Measurements from ENCODE around the gene ADAMTS6.

- no peak for TF ChIP-seq POLR2A (IDR thresholded peaks at IDR 0.05)
- TF ChIP-seq, protein P1, sequence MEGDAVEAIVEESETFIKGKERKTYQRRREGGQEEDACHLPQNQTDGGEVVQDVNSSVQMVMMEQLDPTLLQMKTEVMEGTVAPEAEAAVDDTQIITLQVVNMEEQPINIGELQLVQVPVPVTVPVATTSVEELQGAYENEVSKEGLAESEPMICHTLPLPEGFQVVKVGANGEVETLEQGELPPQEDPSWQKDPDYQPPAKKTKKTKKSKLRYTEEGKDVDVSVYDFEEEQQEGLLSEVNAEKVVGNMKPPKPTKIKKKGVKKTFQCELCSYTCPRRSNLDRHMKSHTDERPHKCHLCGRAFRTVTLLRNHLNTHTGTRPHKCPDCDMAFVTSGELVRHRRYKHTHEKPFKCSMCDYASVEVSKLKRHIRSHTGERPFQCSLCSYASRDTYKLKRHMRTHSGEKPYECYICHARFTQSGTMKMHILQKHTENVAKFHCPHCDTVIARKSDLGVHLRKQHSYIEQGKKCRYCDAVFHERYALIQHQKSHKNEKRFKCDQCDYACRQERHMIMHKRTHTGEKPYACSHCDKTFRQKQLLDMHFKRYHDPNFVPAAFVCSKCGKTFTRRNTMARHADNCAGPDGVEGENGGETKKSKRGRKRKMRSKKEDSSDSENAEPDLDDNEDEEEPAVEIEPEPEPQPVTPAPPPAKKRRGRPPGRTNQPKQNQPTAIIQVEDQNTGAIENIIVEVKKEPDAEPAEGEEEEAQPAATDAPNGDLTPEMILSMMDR (IDR thresholded peaks at IDR 0.05), result no peak
- no peak for TF ChIP-seq POLR2AphosphoS5 (IDR thresholded peaks at IDR 0.05)
- no peak for TF ChIP-seq EP300 (IDR thresholded peaks at IDR 0.05)
Measured at GRCh38 chr5:65356274-65356673, 125.4 kb downstream of the ADAMTS6 start.
